NCI-H345 treated with DMSO at 0.1 percent for 48 hours (cell line): ENCODE results near the gene RAB27B.
A peak's percentile ranks its signal among the peaks of the same experiment; 100 is the strongest.
"Not testable (repeated sequence)": the region's sequence is repeated elsewhere in the genome, so short reads cannot be mapped to it uniquely, and the experiment has no call there.

ENCODE experiments used
- DNase-seq: peaks from one replicate; lab custom pipeline; 2025; ENCODE audit not compliant: unreplicated experiment; lab: John Stamatoyannopoulos, UW

The RAB27B gene, protein sequence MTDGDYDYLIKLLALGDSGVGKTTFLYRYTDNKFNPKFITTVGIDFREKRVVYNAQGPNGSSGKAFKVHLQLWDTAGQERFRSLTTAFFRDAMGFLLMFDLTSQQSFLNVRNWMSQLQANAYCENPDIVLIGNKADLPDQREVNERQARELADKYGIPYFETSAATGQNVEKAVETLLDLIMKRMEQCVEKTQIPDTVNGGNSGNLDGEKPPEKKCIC

DNA sequence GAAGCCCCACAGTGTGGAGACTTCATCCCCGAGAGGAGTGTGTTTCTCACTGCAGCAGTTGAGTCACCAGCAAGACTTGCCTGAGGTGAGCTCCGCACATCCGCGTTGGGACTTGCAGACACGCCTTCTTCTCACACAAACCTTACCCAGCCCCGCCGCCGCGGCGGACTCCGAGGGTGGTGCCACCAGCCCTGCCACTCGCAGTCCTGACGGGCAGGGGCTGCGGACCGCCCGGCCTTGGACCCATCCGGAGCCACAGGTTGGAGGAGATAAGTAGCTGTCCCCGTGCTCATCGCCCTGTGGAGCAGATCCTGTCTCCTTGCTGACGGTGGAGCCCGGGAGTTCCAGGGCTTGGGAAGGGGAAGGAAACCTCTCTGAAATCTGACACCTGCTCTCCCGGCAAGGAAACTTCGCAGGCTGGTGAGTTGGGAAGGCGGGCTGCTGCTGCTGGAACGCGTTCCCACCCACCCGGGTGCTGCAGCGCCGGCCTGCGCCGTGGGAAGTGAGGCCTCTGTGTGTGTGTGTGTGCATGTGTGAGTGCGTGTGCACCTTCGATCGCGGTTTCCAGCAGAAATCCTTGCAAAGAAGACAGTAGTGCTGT is at the start of gene RAB27B:
Gene RAB27B (plus strand): TSS at position 197 of the 601 bp plus-strand sequence. CDS start 49,109 bp downstream, outside the sequence.
- peak; percentile 14 for DNase-seq

DNA sequence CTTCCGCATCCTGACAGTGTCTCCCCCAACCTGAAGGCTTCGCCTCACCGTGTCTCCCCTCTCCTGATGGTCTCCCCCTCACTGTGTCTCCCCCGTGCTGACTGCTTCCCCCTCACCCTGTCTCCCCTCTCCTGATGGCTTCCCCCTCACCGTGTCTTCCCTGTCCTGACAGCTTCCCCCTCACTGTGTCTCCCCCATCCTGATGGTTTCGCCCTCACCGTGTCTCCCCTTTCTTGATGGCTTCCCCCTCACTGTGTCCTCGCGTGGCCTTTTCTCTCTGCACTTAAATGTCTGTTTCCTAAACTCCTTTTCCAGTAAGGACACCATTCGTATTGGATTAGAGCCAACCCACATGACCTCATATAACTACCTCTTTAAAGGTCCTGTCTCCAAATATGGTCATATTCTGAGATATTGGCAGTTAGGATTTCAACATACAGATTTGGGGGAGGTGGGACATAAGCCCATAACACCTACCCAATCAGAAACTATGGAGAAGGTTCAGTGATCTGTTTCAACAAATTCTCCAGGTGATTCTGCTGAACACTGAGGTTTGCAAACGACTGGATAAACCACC is 47.9 kb upstream of the RAB27B start:
- no peak for DNase-seq

DNA sequence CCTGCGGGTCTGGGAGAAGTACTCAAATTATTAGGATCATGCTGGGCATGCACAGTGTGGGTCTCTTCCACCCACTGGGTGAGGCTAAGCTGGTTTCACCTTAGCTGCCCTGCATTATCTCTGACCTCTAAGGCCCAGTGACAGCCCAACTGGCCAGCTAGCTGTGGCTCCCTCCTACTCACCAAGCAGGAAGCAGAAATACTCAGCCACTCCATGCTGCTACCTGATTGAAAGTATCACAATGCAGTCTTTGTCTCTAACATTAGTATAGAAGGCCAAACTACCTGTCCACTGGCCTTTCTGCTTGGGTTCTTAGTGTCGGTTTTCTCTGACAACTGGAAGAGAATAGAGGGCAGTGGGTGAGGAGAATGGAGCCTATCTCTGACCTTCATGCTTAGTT is 47.3 kb upstream of the RAB27B start:
- DNase-seq, result no peak

DNA sequence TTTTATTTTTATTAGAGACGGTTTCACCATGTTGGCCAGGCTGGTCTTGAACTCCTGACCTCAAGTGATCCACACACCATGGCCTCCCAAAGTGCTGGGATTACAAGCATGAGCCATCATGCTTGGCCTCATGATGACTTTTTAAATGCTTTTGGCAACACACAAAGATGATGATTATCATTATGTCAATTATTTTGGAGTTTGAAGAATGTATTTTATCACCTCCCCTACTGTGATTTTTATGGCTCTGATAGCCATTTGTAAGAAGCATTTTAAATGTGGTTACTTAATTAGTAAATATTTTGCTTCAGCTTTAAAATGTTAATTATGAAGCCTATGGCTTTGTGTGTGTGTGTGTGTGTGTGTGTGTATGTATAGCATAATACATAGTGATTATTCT is 45.1 kb upstream of the RAB27B start:
- DNase-seq, result no peak

DNA sequence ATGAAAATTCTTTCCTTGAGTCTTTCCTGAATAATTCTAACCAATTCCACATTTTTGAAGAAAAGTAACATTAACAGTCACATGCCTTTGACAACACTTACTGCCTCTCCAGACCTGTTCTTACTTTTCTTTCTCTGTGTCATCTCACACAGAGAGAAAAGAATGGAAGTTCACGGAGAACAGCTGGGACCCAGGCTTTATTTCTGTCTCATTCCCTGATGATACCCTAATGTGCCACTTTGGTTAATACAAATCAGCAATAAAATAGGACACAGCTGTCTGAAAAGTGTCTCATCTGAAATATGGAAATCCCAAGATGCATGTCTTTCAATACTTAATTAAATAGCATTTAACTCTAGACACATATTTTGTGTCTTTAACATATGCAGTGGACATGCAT is 42.1 kb upstream of the RAB27B start:
- no peak for DNase-seq

DNA sequence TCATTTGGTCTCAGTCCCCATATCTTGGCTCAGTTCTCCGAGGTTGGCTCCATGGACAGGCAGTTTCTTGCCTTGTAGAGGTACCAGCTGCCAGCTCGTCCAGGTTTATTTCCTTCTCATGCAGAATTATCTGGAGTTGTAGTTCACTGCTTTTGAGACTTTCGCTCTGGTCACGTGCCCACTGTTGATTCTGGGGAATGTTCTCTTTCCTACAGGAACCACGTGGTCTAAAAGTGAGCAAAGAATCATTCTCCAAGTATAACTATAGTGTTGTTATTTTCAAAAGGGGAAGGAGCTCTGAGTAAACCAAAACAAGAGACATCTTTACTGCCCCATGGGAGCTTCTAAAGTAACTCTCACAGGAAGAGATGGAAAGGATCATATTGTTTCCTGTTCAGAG is 41.2 kb upstream of the RAB27B start:
- no peak for DNase-seq

DNA sequence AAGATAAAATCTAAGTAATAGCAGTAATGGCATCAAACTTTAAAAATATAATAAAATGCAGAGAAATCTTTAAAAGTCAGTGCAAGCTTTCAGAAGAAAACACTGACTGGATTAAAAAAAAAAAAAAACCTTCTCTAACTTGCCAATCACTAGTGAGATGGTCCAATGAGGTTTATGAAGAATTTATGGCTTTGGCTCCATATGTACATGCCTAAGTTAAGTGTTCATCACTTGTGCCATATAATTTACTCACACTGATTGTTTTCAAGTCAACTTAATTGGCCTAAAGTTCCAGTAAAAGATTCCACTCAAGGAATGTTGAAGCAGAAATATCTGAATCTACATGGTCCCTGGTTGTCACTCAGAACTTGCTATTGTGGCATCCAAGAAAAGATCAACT is 40.7 kb upstream of the RAB27B start:
- no peak for DNase-seq

DNA sequence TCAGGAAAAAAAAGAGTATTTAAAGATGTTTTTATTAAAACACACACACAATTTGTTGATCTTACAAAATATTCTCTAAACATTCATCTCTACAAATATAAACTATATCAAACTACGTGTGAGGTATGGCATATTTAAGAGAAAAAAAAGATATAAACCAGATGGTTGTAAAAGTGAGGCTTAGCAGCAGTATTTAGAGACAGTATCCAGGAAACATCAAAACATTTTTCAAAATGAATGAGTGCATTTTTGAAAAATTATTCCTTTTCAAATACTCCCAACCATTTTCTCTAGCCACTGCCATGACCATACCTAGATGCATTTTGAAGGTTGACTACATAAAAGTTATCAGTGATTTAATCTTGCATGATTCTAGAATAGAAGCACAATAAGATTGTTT is 38.2 kb upstream of the RAB27B start:
- no peak for DNase-seq

DNA sequence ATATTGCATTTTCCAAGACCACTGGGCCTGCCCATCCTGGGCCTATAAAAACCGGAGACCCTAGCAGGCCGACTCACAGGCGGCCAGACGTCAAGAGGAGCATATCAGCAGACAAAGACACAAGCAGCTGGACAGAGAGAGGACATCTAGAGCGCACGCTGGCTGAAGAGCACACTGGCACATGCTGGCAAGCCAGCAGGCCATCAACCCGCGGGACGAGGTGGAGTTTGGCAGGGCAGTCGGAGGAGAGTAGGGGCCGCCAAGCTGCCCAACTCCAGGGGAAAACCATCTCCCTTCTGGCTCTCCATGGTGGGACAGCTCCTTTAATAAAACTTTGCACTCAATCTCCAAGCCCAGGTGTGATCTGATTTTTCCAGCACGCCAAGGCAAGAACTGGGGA is 36.6 kb upstream of the RAB27B start:
- DNase-seq, result no peak

DNA sequence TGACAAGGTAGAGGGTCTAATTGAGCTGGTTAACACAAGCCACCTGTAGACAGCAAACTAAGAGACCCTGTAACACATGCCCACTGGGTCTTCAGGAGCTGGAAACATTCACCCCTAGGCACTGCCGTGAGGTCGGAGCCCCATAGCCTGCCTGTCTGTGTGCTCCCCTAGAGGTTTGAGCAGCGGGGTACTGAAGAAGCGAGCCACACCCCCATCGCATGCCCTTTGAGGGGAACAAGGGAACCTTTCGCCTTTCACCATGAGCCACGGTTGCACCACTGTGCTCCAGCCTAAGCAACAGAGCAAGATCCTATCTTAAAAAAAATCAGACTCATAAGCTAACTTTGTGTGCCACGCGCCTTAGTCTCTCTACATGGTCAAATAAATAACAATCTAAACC is 36.2 kb upstream of the RAB27B start:
- no peak for DNase-seq

DNA sequence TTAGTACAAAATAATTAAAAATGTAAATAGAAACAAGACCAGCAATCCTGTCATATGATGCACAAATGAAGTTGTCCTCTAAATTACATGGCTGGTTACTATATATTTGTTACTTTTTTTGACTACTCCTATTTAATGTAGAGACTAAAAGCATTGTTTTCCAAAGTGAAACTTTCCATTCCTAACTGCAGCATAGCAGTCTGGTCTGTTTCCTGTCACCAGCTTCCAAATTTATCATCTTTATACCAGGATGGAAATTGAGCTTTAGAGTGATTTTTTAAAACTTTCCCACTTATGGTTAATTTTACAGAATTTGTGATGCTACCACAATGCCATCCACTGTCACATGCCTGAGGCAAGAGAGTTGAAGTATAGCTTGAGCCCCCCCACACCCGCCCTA is 33.5 kb upstream of the RAB27B start:
- no peak for DNase-seq

DNA sequence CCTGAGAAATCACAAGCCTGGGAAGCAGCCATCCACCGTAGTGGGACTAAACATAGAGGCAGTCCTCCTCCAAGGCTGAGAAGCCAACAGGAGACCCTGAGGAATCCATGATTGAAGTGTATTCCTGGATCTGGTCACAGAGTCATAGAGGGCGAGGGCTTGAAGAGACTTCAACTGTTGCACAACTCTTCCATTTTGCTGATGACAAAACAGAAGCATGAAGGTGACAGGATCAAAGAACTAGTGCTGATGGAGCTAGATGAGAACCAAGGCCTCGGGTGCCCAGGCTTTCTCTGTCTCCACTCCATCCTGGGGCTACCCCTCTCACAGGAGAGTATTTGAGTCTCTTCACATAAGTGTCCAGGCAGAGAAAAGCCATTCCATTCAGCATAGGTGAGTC is 30.1 kb upstream of the RAB27B start:
- no peak for DNase-seq

DNA sequence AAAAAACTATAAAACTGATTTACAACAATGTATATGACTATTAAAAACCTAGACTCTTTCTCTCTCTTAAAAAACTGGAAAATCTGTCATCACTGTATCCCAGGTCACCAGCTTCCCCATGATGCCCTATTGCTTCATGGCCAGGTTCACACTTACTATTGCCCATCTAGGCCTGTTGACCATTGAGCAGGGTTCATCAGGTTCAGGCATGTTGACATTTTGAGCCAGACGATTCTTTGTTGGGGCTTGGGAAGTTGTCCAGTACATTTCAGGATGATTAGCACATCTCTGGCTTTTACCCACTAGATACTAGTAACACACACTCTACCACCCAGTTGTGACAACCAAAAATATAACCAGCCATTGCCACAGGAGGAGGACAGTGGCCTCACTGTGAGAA is 26.9 kb upstream of the RAB27B start:
- no peak for DNase-seq

DNA sequence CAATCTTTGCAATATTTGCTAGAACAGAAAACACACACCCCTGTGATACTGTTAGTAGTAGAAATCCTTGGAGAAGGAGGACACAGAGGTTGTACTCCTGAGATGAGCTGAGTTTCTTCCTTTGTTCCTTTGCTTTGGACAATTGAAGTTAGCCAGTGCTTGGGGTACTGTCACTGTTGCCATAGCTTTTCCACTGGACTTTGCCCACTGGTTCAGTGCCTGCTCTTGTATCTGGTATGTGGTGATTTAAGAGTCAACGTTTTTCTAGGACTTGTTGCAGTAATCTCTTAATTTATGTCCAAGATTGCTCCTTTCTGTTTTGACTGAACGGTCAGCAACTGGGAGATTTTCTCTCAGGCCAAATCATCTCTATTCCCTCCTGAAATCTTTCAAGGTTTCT is 26.1 kb upstream of the RAB27B start:
- DNase-seq, result no peak

DNA sequence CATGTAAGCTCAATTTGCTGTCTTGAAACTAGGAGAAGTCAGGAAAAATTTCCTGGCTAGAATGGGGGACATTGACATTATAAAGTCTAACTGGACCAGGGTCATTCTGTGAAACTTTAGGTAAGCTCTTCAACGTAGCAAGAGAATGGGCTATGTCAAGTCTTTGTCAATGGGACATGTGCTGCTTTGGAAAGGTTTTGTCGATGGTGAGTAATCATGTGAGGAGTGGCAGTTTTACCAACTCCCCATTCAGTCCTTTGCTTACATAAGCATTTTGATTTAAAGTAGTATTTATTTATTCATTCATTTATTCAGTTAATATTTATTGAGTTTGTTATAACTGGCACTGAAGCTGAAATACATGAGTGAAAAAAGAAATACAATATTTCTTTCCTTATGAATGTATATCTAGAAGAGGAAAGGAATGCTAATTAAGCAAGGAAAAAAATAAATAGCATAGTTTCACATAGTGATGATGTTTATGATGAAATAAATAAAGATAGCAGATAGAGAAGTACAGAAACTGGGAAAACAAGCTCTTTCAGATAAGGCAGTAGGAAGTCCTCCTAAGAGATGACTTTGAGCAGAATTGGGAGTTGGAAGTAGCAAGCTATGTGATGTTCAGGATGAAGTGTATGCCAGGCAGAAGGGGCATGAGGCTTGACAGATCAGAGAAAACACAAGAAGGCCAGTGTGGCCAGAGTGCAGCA is 25.4 kb upstream of the RAB27B start:
- no peak for DNase-seq

DNA sequence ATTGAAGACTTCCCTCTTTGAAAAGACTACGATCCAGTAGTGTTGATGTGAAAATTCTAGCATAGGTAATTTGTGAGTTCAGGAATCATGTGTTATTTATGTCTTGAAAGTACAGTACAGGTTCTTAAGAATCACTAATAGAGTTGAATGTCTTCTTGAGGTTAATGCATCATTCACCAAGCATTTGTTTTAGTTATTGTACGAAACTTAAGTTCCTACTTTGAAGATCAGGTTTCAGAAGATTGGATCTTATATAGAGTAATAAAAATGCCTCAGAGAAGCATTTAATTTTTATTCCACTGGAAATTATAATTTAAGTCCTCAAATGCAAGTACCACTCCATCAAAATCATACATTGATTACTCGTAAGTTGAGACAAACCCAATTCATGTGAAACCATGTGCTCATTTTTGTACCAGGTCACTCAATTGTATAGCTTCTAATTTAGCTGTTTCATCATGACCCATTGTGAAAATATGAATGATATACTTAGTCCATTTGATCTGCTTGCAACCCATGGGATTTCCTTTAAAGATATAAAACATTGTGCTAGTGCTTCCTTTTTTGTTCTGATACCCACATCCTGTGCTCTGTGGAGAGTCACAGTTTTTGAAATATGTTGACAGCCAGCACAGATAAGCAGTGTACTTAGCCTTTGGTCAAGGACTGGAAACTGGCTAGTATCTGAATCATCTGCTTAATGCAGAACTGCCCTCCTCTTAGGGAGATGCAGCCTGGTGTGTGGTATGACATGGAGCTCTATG is 22.5 kb upstream of the RAB27B start:
- DNase-seq, result no peak

DNA sequence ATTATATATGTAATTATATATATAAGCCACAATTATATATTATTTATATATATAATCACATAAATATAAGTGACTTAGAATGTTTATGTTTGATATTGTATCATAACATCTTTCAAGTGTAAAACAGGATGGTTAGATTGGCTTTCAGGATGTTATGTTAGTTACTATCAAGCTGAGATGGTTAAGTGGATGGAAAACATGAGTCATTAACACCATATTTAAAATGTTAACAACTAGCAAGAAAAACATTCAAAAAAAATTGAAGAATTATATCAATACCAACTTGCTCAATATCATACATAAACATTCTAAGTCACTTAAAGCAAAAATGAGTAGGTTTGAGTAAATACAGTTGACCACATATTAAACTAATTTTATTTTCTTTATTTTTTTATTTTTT is 21.8 kb upstream of the RAB27B start:
- DNase-seq, result no peak

DNA sequence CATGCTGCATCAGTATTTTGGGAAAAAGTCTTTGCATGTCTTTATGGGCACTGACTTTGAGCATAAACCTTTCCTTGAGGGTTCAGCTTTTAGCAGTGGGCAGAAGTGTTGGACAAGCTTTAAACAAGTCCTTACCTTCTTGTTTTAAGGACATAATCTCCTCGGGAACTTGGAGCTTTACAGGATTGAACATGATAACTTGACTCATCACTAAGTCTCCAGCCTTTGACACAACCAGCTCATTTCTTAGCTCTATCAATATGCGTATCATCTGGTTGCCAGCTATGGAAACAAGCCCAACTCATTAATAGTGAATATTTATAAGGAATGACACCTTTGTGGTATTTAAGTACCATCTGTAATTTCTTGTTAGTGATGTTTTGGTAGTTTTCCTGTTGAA is 21.0 kb upstream of the RAB27B start:
- no peak for DNase-seq

DNA sequence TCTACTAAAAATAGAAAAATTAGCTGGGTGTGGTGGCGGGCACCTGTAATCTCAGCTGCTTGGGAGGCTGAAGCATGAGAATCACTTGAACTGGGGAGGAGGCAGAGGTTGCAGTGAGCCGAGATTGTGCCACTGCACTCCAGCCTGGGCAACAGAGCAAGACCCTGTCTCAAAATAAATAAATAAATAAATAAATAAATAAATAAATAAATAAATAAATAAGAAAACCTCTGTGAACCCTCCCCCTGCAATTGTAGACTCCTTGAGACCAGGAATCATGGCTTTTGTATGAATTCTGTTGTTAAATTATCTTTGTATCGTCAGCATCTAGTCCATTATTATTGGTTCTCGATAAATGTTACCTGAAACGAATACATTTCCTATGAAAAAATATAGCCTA is 17.6 kb upstream of the RAB27B start:
- DNase-seq, result not testable (repeated sequence)

DNA sequence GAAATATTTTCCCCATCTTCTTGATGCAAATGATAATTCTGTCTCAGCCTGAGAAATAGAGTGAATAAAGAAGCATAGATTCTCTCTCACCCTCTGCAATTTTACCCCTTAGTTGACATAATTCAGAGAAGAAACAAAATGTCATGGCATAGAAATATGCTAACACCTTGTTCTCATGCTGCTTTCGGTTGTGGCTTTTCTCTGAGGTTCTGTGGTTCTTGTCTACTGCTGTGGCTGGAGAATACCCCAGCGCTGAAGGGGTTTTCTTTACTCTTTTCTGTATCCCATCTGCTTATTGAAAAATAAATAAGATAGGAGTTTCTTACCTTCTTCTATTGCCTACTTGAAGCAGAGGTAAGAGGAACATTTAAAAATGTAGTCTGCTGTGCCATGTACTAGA is 15.4 kb upstream of the RAB27B start:
- DNase-seq, result no peak

DNA sequence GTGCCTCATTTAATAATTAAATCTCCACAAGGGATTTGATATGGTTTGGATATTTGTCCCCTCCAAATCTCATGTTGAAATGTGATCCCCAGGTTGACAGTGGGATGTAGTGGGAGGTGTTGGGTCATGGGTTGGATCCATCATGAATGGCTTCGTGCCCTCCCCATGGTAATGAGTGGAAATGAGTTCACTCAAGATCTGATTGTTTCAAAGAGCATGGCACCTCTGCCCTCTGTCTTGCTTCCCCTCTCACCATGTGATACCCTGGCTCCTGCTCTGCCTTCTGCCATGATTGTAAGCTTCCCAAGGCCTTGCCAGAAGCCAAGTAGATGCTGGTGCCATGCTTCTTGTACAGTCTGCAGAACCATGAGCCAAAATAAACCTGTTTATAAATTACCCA is 15.0 kb upstream of the RAB27B start:
- no peak for DNase-seq
